Glutamatergic neuron (in vitro differentiated cells): ENCODE measurements around the gene FNDC1. TPM values are rescaled to one million over a fixed set of nuclear protein-coding genes. Genes with fewer than 3 reads are reported as not detected.

ENCODE experiments used
- DNase-seq: peaks from one replicate; pipeline ENCODE4 v3.0.0; 2022
- H3K27ac Mint-ChIP-seq: one replicate; pipeline ENCODE4 v1.8.0; 2020; ENCODE audit warnings: mild to moderate bottlenecking, mixed read lengths, inconsistent platforms; ENCODE audit not compliant: unreplicated experiment
- H3K27me3 Mint-ChIP-seq: one replicate; pipeline ENCODE4 v1.8.0; 2020; ENCODE audit warnings: mild to moderate bottlenecking, moderate library complexity, mixed read lengths, inconsistent platforms; ENCODE audit not compliant: unreplicated experiment
- H3K36me3 Mint-ChIP-seq: one replicate; pipeline ENCODE4 v1.8.0; 2020; ENCODE audit warnings: mild to moderate bottlenecking, mixed read lengths, inconsistent platforms; ENCODE audit not compliant: unreplicated experiment
- H3K4me1 Mint-ChIP-seq: one replicate; pipeline ENCODE4 v1.8.0; 2020; ENCODE audit warnings: mild to moderate bottlenecking, low read depth, mixed read lengths, inconsistent platforms; ENCODE audit not compliant: unreplicated experiment
- H3K4me3 Mint-ChIP-seq: one replicate; pipeline ENCODE4 v1.8.0; 2020; ENCODE audit warnings: mild to moderate bottlenecking, mixed read lengths, inconsistent platforms; ENCODE audit not compliant: unreplicated experiment
- H3K9me3 Mint-ChIP-seq: one replicate; pipeline ENCODE4 v1.8.0; 2020; ENCODE audit warnings: mild to moderate bottlenecking, moderate library complexity, mixed read lengths, inconsistent platforms; ENCODE audit not compliant: unreplicated experiment
- CTCF ChIP-seq: fragments of 200-600 bp; sonication (generic); IDR thresholded peaks from one replicate; pipeline ENCODE4 v1.5.0; 2021; ENCODE audit not compliant: partially characterized antibody, unreplicated experiment
- total RNA-seq: library from RNA; stranded (reverse); fragmentation: NEBNext Ultra II Directional; extraction: Animal tissue kit (Norgen Biotek cat#: 25700); gene quantifications from one replicate; pipeline ENCODE4 v1.2.1, GENCODE V29; 2021; ENCODE audit not compliant: unreplicated experiment

The FNDC1 gene
- total RNA-seq, 1 donor from 2014 or later, result 0.88 TPM

GRCh38 chr6:159170999-159171712 lies 2.0 kb downstream of the FNDC1 start:
- H3K4me3 Mint-ChIP-seq, result no peak overlapping the region
- DNase-seq, result no peak
- H3K36me3 Mint-ChIP-seq, result peaks cover 4% of the 10 kb centered on the region
- H3K9me3 Mint-ChIP-seq, result no peaks in the 10 kb centered on the region
- peaks cover 22% of the 10 kb centered on the region for H3K27me3 Mint-ChIP-seq
- H3K27ac Mint-ChIP-seq, result no peak overlapping the region
- TF ChIP-seq CTCF, result no peak
- H3K4me1 Mint-ChIP-seq, result peaks cover 9% of the 10 kb centered on the region

GRCh38 chr6:159172091-159172491 lies 2.9 kb downstream of the FNDC1 start:
- no peak for TF ChIP-seq CTCF
- Mint-ChIP-seq H3K27ac (no peak overlapping the region), H3K27me3 (peaks cover 18% of the 10 kb centered on the region), H3K36me3 (peaks cover 4% of the 10 kb centered on the region), H3K4me3 (no peak overlapping the region), H3K4me1 (peaks cover 3% of the 10 kb centered on the region), H3K9me3 (no peaks in the 10 kb centered on the region)
- no peak for DNase-seq

- H3K36me3 Mint-ChIP-seq, result no peaks in the 10 kb centered on the region
- H3K4me1 Mint-ChIP-seq, result peaks cover 7% of the 10 kb centered on the region
- H3K27me3 Mint-ChIP-seq, result peaks cover 10% of the 10 kb centered on the region
- H3K27ac Mint-ChIP-seq, result no peak overlapping the region
- peak; percentile 61 for TF ChIP-seq CTCF
- H3K4me3 Mint-ChIP-seq, result peak overlapping the region; percentile 21
- H3K9me3 Mint-ChIP-seq, result no peaks in the 10 kb centered on the region
- DNase-seq, result peak; percentile 90
Observed at GRCh38 chr6:159174263-159174969, 5.2 kb downstream of the FNDC1 start.

- peaks cover 4% of the 10 kb centered on the region for H3K4me1 Mint-ChIP-seq
- no peak for DNase-seq
- H3K9me3 Mint-ChIP-seq, result no peaks in the 10 kb centered on the region
- H3K27me3 Mint-ChIP-seq, result peaks cover 2% of the 10 kb centered on the region
- TF ChIP-seq CTCF, result no peak
- H3K27ac Mint-ChIP-seq, result no peak overlapping the region
- no peak overlapping the region for H3K4me3 Mint-ChIP-seq
- no peaks in the 10 kb centered on the region for H3K36me3 Mint-ChIP-seq
Observed at GRCh38 chr6:159176913-159177312, 7.7 kb downstream of the FNDC1 start.

- no peak for TF ChIP-seq CTCF
- Mint-ChIP-seq H3K4me1 (peaks cover 4% of the 10 kb centered on the region), H3K9me3 (peaks cover 1% of the 10 kb centered on the region), H3K27ac (no peak overlapping the region), H3K4me3 (no peak overlapping the region), H3K36me3 (no peaks in the 10 kb centered on the region), H3K27me3 (peaks cover 2% of the 10 kb centered on the region)
- DNase-seq, result no peak
Observed at GRCh38 chr6:159178847-159179246, 9.6 kb downstream of the FNDC1 start.
